ENCODE data around the gene RBM7. TPM values are rescaled to one million over a fixed set of nuclear protein-coding genes. Genes with fewer than 3 reads are reported as not detected.
A peak's percentile ranks its signal among the peaks of the same experiment; 100 is the strongest.

RBM7 gene, protein sequence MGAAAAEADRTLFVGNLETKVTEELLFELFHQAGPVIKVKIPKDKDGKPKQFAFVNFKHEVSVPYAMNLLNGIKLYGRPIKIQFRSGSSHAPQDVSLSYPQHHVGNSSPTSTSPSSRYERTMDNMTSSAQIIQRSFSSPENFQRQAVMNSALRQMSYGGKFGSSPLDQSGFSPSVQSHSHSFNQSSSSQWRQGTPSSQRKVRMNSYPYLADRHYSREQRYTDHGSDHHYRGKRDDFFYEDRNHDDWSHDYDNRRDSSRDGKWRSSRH
- total RNA-seq (10 to 100 TPM; 35.8 to 71.3 (median 43.4) TPM), polyA plus RNA-seq (10 to 100 TPM; 19.3 to 35.7 TPM), total RNA-seq (33.1 reads per million, percentile 62 among the genes with 10 or more reads in this experiment)

DNA sequence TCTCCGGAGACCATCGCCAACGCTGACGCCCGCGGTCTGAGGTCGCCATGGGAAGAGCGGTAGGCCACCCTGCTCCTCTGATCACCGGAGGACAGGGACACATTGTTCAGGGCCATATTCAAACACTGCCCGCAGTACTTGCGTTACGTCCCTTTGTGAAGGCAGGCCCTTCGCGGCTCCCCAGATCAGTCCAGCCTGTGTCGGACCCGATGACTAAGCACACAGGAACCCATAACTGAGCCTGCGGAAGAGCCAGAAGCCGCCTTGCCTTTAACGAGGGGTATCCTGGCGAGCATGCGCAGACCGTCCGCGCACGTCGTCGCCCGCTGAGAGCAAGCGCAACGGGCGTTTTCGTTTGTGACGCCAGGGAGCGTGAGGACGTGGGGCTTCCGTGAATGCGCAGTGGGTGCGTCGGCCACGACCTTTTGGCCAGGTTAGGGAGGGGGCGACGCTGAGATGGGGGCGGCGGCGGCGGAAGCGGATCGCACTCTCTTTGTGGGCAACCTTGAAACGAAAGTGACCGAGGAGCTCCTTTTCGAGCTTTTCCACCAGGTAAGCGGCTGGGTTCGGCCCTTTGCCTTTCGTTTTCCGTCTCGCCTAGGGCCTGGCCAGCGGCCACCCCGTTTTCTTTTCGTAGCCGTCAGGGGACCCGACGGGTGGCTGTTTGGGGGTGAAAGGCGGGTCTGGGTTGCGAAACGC, at the start of gene RBM7, which contains the start of gene C11orf71:
RBM7 (plus strand) TSS at position 451 of the 699 bp plus-strand sequence; CDS start at position 457, 6 bp downstream.
C11orf71 (minus strand) TSS at position 296 of the 699 bp plus-strand sequence; CDS start at position 116, 180 bp downstream.
- H3K9me3 ChIP-seq (ENCODE audit: control insufficient read depth in 2 of 3, low read length in 3 of 3): no peaks in the 10 kb centered on the region
- H3K4me3 ChIP-seq (ENCODE audit: low read length): peak within 1 kb of the TSS; percentile 93
- H3K27me3 ChIP-seq (ENCODE audit: control insufficient read depth in 2 of 2, insufficient read depth in 2 of 2, low read length in 2 of 2): no peaks in the 10 kb centered on the region
- H3K36me3 ChIP-seq (ENCODE audit: control insufficient read depth in 2 of 3, insufficient read depth in 3 of 3, low read length in 3 of 3): peaks cover 0 to 6% (median 6%) of the 10 kb centered on the region in 3 experiments
- H3K27me3 Mint-ChIP-seq: no peaks in the 10 kb centered on the region
- CTCF ChIA-PET: interaction anchor here (0.9 kb wide), 1 partner anchor 39 kb away, joined by 3 read pairs; the partner anchor contains the start of gene REXO2
- H3K9me3 Mint-ChIP-seq: peaks cover 0 to 4% (median 0%) of the 10 kb centered on the region in 11 donors
- peak within 1 kb of the TSS; percentile 89 to 99 (median 97) for H3K4me3 Mint-ChIP-seq
- peaks cover 25% of the 10 kb centered on the region in 2 donors for H3K4me1 ChIP-seq (ENCODE audit: control insufficient read depth in 2 of 2, insufficient read depth in 2 of 2, low read length in 2 of 2)
- H3K4me1 Mint-ChIP-seq: peaks cover 33 to 77% (median 68%) of the 10 kb centered on the region in 7 donors
- DNase-seq (peak; percentile 94 to 97 (median 95)), ATAC-seq (peak; percentile 96)
- peak within 1 kb of the TSS; percentile 96 to 100 (median 99) for H3K27ac Mint-ChIP-seq
- H3K27ac ChIP-seq (ENCODE audit: low read depth, low read length): peak within 1 kb of the TSS; percentile 96
- intact Hi-C loops (cut with micrococcal nuclease): loop anchor here (1.0 to 10.0 kb wide), 12 partner anchors 20 to 1086 kb away; partner anchors contain the start of genes REXO2 (in 2 of the 2), TTC12 (in 2 of the 2), USP28 (in 2 of the 2) and ZW10 (in 2 of the 2)
- POLR2A ChIA-PET: interaction anchor here (0.6 to 1.8 kb wide), 8 partner anchors 9 to 40 kb away, joined by 3 to 7 read pairs (median 4); partner anchors contain the start of gene REXO2
- H3K36me3 Mint-ChIP-seq: peaks cover 0 to 29% (median 13%) of the 10 kb centered on the region in 5 donors

GRCh38 chr11:114353443-114353842, 47.0 kb upstream of the RBM7 start:
- H3K9me3 Mint-ChIP-seq: no peaks in the 10 kb centered on the region
- peaks cover 0 to 3% (median 0%) of the 10 kb centered on the region in 7 donors for H3K4me1 Mint-ChIP-seq
- no peaks in the 10 kb centered on the region for H3K4me1 ChIP-seq (ENCODE audit: control insufficient read depth in 2 of 2, insufficient read depth in 2 of 2, low read length in 2 of 2)
- no peaks in the 10 kb centered on the region for H3K27me3 ChIP-seq (ENCODE audit: control insufficient read depth in 2 of 2, insufficient read depth in 2 of 2, low read length in 2 of 2)
- H3K36me3 Mint-ChIP-seq: no peaks in the 10 kb centered on the region
- H3K27ac ChIP-seq (ENCODE audit: low read depth, low read length): no peak overlapping the region
- intact Hi-C loops (cut with micrococcal nuclease): no loop called here
- H3K4me3 Mint-ChIP-seq: no peak overlapping the region
- ATAC-seq: no peak
- POLR2A ChIA-PET: no interaction called here
- no peak overlapping the region for H3K4me3 ChIP-seq (ENCODE audit: low read length)
- H3K9me3 ChIP-seq (ENCODE audit: control insufficient read depth in 2 of 3, low read length in 3 of 3): no peaks in the 10 kb centered on the region
- CTCF ChIA-PET: no interaction called here
- H3K36me3 ChIP-seq (ENCODE audit: control insufficient read depth in 2 of 3, insufficient read depth in 3 of 3, low read length in 3 of 3): no peaks in the 10 kb centered on the region
- H3K27me3 Mint-ChIP-seq: peaks cover 0 to 10% (median 4%) of the 10 kb centered on the region in 5 donors
- no peak overlapping the region for H3K27ac Mint-ChIP-seq
- DNase-seq: no peak

GRCh38 chr11:114354076-114354475, 46.4 kb upstream of the RBM7 start:
- Mint-ChIP-seq H3K36me3 (no peaks in the 10 kb centered on the region), H3K27me3 (peaks cover 0 to 10% (median 5%) of the 10 kb centered on the region in 5 donors), H3K4me1 (peaks cover 0 to 3% (median 0%) of the 10 kb centered on the region in 7 donors), H3K27ac (no peak overlapping the region), H3K9me3 (no peaks in the 10 kb centered on the region), H3K4me3 (no peak overlapping the region)
- ATAC-seq (no peak), DNase-seq (no peak)
- intact Hi-C loops (cut with micrococcal nuclease): no loop called here
- ChIA-PET POLR2A (no interaction called here), CTCF (no interaction called here)
- Histone ChIP-seq H3K27ac (ENCODE audit: low read depth, low read length) (no peak overlapping the region), H3K27me3 (ENCODE audit: control insufficient read depth in 2 of 2, insufficient read depth in 2 of 2, low read length in 2 of 2) (no peaks in the 10 kb centered on the region), H3K9me3 (ENCODE audit: control insufficient read depth in 2 of 3, low read length in 3 of 3) (no peaks in the 10 kb centered on the region), H3K36me3 (ENCODE audit: control insufficient read depth in 2 of 3, insufficient read depth in 3 of 3, low read length in 3 of 3) (no peaks in the 10 kb centered on the region), H3K4me3 (ENCODE audit: low read length) (no peak overlapping the region), H3K4me1 (ENCODE audit: control insufficient read depth in 2 of 2, insufficient read depth in 2 of 2, low read length in 2 of 2) (no peaks in the 10 kb centered on the region)

DNA sequence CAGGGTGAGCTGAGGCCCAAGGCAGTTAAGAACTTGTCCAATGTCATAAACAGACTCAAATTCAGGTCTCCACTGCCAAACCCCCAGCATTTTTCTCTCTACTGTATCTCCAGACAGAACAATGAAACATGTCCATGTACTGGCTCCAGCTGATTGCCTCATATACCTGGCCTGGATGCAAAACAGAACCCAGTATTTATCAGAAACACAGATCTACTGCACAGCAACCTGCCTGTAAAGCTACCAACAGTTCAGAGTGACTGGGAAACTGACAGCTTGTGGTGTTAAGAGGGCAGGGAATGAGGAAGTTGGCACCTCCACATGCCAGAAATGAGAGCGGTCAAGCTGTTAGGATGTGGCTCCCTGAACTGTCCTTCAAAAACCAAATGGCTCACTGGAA, 41.8 kb upstream of the RBM7 start:
- ATAC-seq: no peak
- DNase-seq: no peak
- Mint-ChIP-seq H3K4me1 (no peaks in the 10 kb centered on the region), H3K36me3 (no peaks in the 10 kb centered on the region), H3K4me3 (no peak overlapping the region), H3K27me3 (peaks cover 0 to 30% (median 10%) of the 10 kb centered on the region in 5 donors), H3K9me3 (no peaks in the 10 kb centered on the region), H3K27ac (no peak overlapping the region)
- Histone ChIP-seq H3K27ac (ENCODE audit: low read depth, low read length) (no peak overlapping the region), H3K27me3 (ENCODE audit: control insufficient read depth in 2 of 2, insufficient read depth in 2 of 2, low read length in 2 of 2) (no peaks in the 10 kb centered on the region), H3K4me1 (ENCODE audit: control insufficient read depth in 2 of 2, insufficient read depth in 2 of 2, low read length in 2 of 2) (no peaks in the 10 kb centered on the region), H3K36me3 (ENCODE audit: control insufficient read depth in 2 of 3, insufficient read depth in 3 of 3, low read length in 3 of 3) (no peaks in the 10 kb centered on the region), H3K4me3 (ENCODE audit: low read length) (no peak overlapping the region), H3K9me3 (ENCODE audit: control insufficient read depth in 2 of 3, low read length in 3 of 3) (no peaks in the 10 kb centered on the region)
- CTCF ChIA-PET: no interaction called here
- POLR2A ChIA-PET: interaction anchor here (1.2 kb wide), 1 partner anchor 11 kb away, joined by 3 read pairs; no protein-coding TSS in a partner anchor
- intact Hi-C loops (cut with micrococcal nuclease): no loop called here

DNA sequence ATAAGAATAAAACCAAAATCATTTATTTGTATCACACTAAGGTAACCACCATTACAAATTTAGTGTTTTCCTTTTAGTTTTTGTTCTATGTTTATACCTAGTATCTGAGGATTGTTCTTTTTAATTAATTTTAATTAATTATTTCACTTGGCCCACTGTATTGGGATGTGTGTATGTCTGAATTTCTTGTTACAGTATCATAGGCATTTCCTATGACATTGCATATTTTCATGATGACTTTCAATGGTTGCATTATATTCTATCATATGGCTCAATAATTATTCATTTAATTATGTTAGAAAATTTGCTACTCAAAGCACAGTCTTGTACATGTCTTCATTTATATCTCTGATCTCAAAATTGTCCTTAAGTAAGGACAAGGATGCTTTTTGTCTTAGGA, 41.1 kb upstream of the RBM7 start:
- DNase-seq: no peak
- intact Hi-C loops (cut with micrococcal nuclease): no loop called here
- Histone ChIP-seq H3K9me3 (ENCODE audit: control insufficient read depth in 2 of 3, low read length in 3 of 3) (no peaks in the 10 kb centered on the region), H3K36me3 (ENCODE audit: control insufficient read depth in 2 of 3, insufficient read depth in 3 of 3, low read length in 3 of 3) (no peaks in the 10 kb centered on the region), H3K4me3 (ENCODE audit: low read length) (no peak overlapping the region), H3K27ac (ENCODE audit: low read depth, low read length) (no peak overlapping the region), H3K27me3 (ENCODE audit: control insufficient read depth in 2 of 2, insufficient read depth in 2 of 2, low read length in 2 of 2) (no peaks in the 10 kb centered on the region), H3K4me1 (ENCODE audit: control insufficient read depth in 2 of 2, insufficient read depth in 2 of 2, low read length in 2 of 2) (no peaks in the 10 kb centered on the region)
- H3K4me3 Mint-ChIP-seq: no peak overlapping the region
- no peak for ATAC-seq
- ChIA-PET POLR2A (interaction anchor here (0.7 kb wide), 1 partner anchor 8 kb away, joined by 3 read pairs; no protein-coding TSS in a partner anchor), CTCF (no interaction called here)
- H3K27me3 Mint-ChIP-seq: peaks cover 0 to 30% (median 10%) of the 10 kb centered on the region in 5 donors
- H3K4me1 Mint-ChIP-seq: no peaks in the 10 kb centered on the region
- no peak overlapping the region for H3K27ac Mint-ChIP-seq
- no peaks in the 10 kb centered on the region for H3K36me3 Mint-ChIP-seq
- no peaks in the 10 kb centered on the region for H3K9me3 Mint-ChIP-seq

DNA sequence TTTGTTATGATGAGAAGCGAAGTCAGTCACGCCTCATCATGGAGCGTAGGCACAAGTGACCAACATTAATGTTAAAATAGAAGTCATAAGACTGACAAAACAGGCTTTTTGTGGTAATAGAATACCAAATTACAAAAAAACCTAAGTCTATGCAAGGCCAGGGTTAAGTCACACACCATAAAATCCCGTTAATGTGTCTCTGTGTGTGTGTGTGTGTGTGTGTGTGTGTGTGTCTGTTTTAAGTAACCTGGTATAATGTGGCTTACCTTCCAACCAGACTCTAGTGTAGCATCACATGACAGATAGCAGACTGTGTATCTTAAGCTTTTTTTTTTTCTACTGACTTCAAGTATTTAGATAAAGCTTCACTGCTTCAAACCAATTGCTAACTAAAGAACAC, 38.1 kb upstream of the RBM7 start:
- H3K9me3 Mint-ChIP-seq: no peaks in the 10 kb centered on the region
- intact Hi-C loops (cut with micrococcal nuclease): no loop called here
- no peaks in the 10 kb centered on the region for H3K27me3 ChIP-seq (ENCODE audit: control insufficient read depth in 2 of 2, insufficient read depth in 2 of 2, low read length in 2 of 2)
- peaks cover 0 to 33% (median 15%) of the 10 kb centered on the region in 5 donors for H3K27me3 Mint-ChIP-seq
- H3K36me3 ChIP-seq (ENCODE audit: control insufficient read depth in 2 of 3, insufficient read depth in 3 of 3, low read length in 3 of 3): no peaks in the 10 kb centered on the region
- ATAC-seq (no peak), DNase-seq (no peak)
- no peaks in the 10 kb centered on the region for H3K4me1 Mint-ChIP-seq
- H3K4me3 ChIP-seq (ENCODE audit: low read length): no peak overlapping the region
- H3K9me3 ChIP-seq (ENCODE audit: control insufficient read depth in 2 of 3, low read length in 3 of 3): no peaks in the 10 kb centered on the region
- no peak overlapping the region for H3K27ac Mint-ChIP-seq
- ChIA-PET POLR2A (no interaction called here), CTCF (no interaction called here)
- no peaks in the 10 kb centered on the region for H3K4me1 ChIP-seq (ENCODE audit: control insufficient read depth in 2 of 2, insufficient read depth in 2 of 2, low read length in 2 of 2)
- H3K36me3 Mint-ChIP-seq: no peaks in the 10 kb centered on the region
- H3K27ac ChIP-seq (ENCODE audit: low read depth, low read length): no peak overlapping the region
- no peak overlapping the region for H3K4me3 Mint-ChIP-seq
